PC-9 (cell line): ENCODE measurements around the gene MTCH2. TPM values are rescaled to one million over a fixed set of nuclear protein-coding genes. Genes with fewer than 3 reads are reported as not detected.

Source experiments
- BruUV-seq: library from RNA; stranded (reverse); fragments of 400-500 nt; replicated peaks from 2 replicates; lab custom pipeline; 2021; lab: Mats Ljungman, UMichigan
- CTCF ChIA-PET: fragments of 300-600 bp; sonication (Branson Sonifier 250); formaldehyde crosslinking; loops from one replicate; lab custom pipeline; 2022; ENCODE audit warnings: antibody characterized with exemption; lab: Charles Lee
- POLR2A ChIA-PET: fragments of 300-600 bp; sonication (Branson Sonifier 250); formaldehyde crosslinking; loops from one replicate; lab custom pipeline; 2022; ENCODE audit warnings: antibody characterized with exemption; ENCODE audit not compliant: unreplicated experiment; lab: Charles Lee
- DNase-seq, 2 experiments: peaks; one replicate each; pipeline versions ENCODE4 v3.0.0 to v3.0.0-alpha.2; 2015 to 2022; ENCODE audit warnings: mixed read lengths in 1 of 2
- H2AFZ ChIP-seq: fragments of 200-600 bp; sonication (generic); 2 replicates; pipeline ENCODE4 v1.8.1; 2017; ENCODE audit warnings: antibody characterized with exemption
- H3F3A ChIP-seq: fragments of 200-600 bp; sonication (generic); 2 replicates; pipeline ENCODE4 v1.8.1; 2017; ENCODE audit warnings: antibody characterized with exemption, mild to moderate bottlenecking, low read depth; ENCODE audit not compliant: insufficient read depth
- H3K27ac ChIP-seq: fragments of 200-600 bp; sonication (generic); 2 replicates; pipeline ENCODE4 v1.6.1; 2016; ENCODE audit warnings: mixed run types
- H3K27me3 ChIP-seq: fragments of 200-600 bp; sonication (generic); 2 replicates; pipeline ENCODE4 v1.6.1; 2016; ENCODE audit warnings: low read depth, mixed run types; ENCODE audit not compliant: insufficient read depth
- H3K36me3 ChIP-seq: fragments of 200-600 bp; sonication (generic); 2 replicates; pipeline ENCODE4 v1.6.1; 2016; ENCODE audit warnings: low read depth, mixed run types
- H3K4me1 ChIP-seq: fragments of 200-600 bp; sonication (generic); replicated peaks from 2 replicates; pipeline ENCODE4 v1.6.1; 2016; ENCODE audit warnings: mixed run types; ENCODE audit not compliant: insufficient read depth
- H3K4me2 ChIP-seq: fragments of 200-600 bp; sonication (generic); 2 replicates; pipeline ENCODE4 v1.6.1; 2017; ENCODE audit warnings: mixed run types
- H3K4me3 ChIP-seq: fragments of 200-600 bp; sonication (generic); 2 replicates; pipeline ENCODE4 v1.6.1; 2016; ENCODE audit warnings: mixed run types
- H3K79me2 ChIP-seq: fragments of 200-600 bp; sonication (generic); 2 replicates; pipeline ENCODE4 v1.6.1; 2017; ENCODE audit warnings: low read depth, mixed run types
- H3K9me2 ChIP-seq: fragments of 200-600 bp; sonication (generic); 2 replicates; pipeline ENCODE4 v1.8.1; 2017; ENCODE audit warnings: mild to moderate bottlenecking; ENCODE audit not compliant: insufficient read depth
- H3K9me3 ChIP-seq: fragments of 200-600 bp; sonication (generic); 2 replicates; pipeline ENCODE4 v1.8.1; 2016; ENCODE audit warnings: low read depth; ENCODE audit not compliant: insufficient read depth
- H4K20me1 ChIP-seq: fragments of 200-600 bp; sonication (generic); 2 replicates; pipeline ENCODE4 v1.8.1; 2017; ENCODE audit not compliant: insufficient read depth
- CTCF ChIP-seq: fragments of 200-600 bp; sonication (generic); conservative IDR thresholded peaks from 2 replicates; pipeline ENCODE4 v1.6.1; 2017; ENCODE audit warnings: mixed run types, antibody characterized with exemption, mild to moderate bottlenecking, moderate library complexity
- EZH2 ChIP-seq: fragments of 200-600 bp; sonication (generic); IDR thresholded peaks from 2 replicates; pipeline ENCODE4 v1.8.0; 2017; ENCODE audit warnings: antibody characterized with exemption, low read depth
- intact Hi-C: fragments of 100-400 bp; cut with micrococcal nuclease; formaldehyde crosslinking; loops from one replicate; pipeline ENCODE4 v1.10.0; 2022; ENCODE audit not compliant: unreplicated experiment
- total RNA-seq: library from RNA; stranded (reverse); gene quantifications from 2 replicates; pipeline ENCODE4 v1.2.3, GENCODE V29; 2021

MTCH2 gene
- total RNA-seq, 1 experiment from 2014 or later = 147 TPM

DNA sequence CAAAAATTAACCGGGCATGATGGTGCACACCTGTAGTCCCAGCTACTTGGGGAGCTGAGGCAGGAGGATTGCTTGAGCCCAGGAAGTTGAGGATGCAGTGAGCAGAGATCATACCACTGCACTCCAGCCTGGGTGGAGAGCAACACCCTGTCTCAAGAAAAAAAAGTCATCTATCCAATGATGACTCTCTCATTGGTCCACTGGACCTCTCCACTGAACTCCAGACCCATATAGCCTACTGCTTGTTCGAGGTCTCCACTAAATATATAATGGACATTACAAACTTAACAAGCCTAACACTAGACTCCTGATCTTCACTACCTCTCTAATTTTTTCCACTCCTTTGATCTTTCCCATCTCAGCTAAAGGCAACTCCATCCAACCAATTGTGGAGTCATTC, 33.5 kb upstream of the MTCH2 start:
- H3K36me3 ChIP-seq = no peaks in the 10 kb centered on the region

GRCh38 chr11:47672283-47672730, 29.9 kb upstream of the MTCH2 start:
- no peak overlapping the region for H3K4me2 ChIP-seq
- intact Hi-C loops = no loop called here
- TF ChIP-seq EZH2 = no peak
- no peak for TF ChIP-seq CTCF
- no peak overlapping the region for H2AFZ ChIP-seq
- H3K36me3 ChIP-seq = no peaks in the 10 kb centered on the region
- H3F3A ChIP-seq = 0 out of 2 replicates have a peak, but pooled peaks cover 2% of the 10 kb centered on the region
- no TSS peak for BruUV-seq
- no peaks in the 10 kb centered on the region for H3K9me3 ChIP-seq
- H3K27me3 ChIP-seq = no peaks in the 10 kb centered on the region
- DNase-seq = peak in 1 of 2 experiments; percentile 49
- peak overlapping the region; percentile 0; the same call in 1 of the 2 replicates for H3K27ac ChIP-seq
- H3K9me2 ChIP-seq = no peaks in the 10 kb centered on the region
- H3K4me1 ChIP-seq = peaks cover 21% of the 10 kb centered on the region
- ChIA-PET CTCF (no interaction called here), POLR2A (interaction anchor here (0.6 kb wide), 1 partner anchor 123 kb away, joined by 20 read pairs; no protein-coding TSS in a partner anchor)
- no peak overlapping the region for H3K4me3 ChIP-seq
- H3K79me2 ChIP-seq = no peaks in the 10 kb centered on the region
- no peaks in the 10 kb centered on the region for H4K20me1 ChIP-seq

More for the DNA sequence above, 33.5 kb upstream of the MTCH2 start:
- no peaks in the 10 kb centered on the region for H3K9me2 ChIP-seq
- H3K9me3 ChIP-seq = no peaks in the 10 kb centered on the region
- no peak overlapping the region for H2AFZ ChIP-seq
- intact Hi-C loops = no loop called here
- no peaks in the 10 kb centered on the region for H3K27me3 ChIP-seq
- DNase-seq = no peak
- H3K79me2 ChIP-seq = no peaks in the 10 kb centered on the region
- H3K4me3 ChIP-seq = no peak overlapping the region
- H4K20me1 ChIP-seq = no peaks in the 10 kb centered on the region
- TF ChIP-seq CTCF (no peak), EZH2 (no peak)
- no peak overlapping the region for H3K4me2 ChIP-seq
- no peak overlapping the region for H3K27ac ChIP-seq
- CTCF ChIA-PET = no interaction called here
- H3K4me1 ChIP-seq = peaks cover 13% of the 10 kb centered on the region; the same call in 1 of the 2 replicates
- H3F3A ChIP-seq = no peaks in the 10 kb centered on the region
- POLR2A ChIA-PET = no interaction called here
- BruUV-seq = no TSS peak

- Histone ChIP-seq H3F3A (peaks cover 16% of the 10 kb centered on the region; the same call in 1 of the 2 replicates), H3K36me3 (no peaks in the 10 kb centered on the region), H2AFZ (no peak overlapping the region), H3K4me1 (peaks cover 26% of the 10 kb centered on the region), H3K9me2 (no peaks in the 10 kb centered on the region), H4K20me1 (no peaks in the 10 kb centered on the region), H3K4me2 (no peak overlapping the region), H3K79me2 (no peaks in the 10 kb centered on the region), H3K9me3 (no peaks in the 10 kb centered on the region), H3K27ac (no peak overlapping the region), H3K27me3 (no peaks in the 10 kb centered on the region), H3K4me3 (no peak overlapping the region)
- no peak for TF ChIP-seq EZH2
- no peak for TF ChIP-seq CTCF
- intact Hi-C loops = no loop called here
- ChIA-PET CTCF (interaction anchor here (0.7 kb wide), 1 partner anchor 394 kb away, joined by 5 read pairs; no protein-coding TSS in a partner anchor), POLR2A (no interaction called here)
- BruUV-seq = no TSS peak
- no peak for DNase-seq
Observed at GRCh38 chr11:47669856-47670255, 27.5 kb upstream of the MTCH2 start.
